ENCODE data around the gene CYP2W1. TPM values are rescaled to one million over a fixed set of nuclear protein-coding genes. Genes with fewer than 3 reads are reported as not detected.
A peak's percentile ranks its signal among the peaks of the same experiment; 100 is the strongest.

The CYP2W1 gene
- total and polyA plus RNA-seq, 10 of the 15 experiments (the other 5 are each of a cell fraction or from before 2014, with no cell fraction given) = not detected

DNA sequence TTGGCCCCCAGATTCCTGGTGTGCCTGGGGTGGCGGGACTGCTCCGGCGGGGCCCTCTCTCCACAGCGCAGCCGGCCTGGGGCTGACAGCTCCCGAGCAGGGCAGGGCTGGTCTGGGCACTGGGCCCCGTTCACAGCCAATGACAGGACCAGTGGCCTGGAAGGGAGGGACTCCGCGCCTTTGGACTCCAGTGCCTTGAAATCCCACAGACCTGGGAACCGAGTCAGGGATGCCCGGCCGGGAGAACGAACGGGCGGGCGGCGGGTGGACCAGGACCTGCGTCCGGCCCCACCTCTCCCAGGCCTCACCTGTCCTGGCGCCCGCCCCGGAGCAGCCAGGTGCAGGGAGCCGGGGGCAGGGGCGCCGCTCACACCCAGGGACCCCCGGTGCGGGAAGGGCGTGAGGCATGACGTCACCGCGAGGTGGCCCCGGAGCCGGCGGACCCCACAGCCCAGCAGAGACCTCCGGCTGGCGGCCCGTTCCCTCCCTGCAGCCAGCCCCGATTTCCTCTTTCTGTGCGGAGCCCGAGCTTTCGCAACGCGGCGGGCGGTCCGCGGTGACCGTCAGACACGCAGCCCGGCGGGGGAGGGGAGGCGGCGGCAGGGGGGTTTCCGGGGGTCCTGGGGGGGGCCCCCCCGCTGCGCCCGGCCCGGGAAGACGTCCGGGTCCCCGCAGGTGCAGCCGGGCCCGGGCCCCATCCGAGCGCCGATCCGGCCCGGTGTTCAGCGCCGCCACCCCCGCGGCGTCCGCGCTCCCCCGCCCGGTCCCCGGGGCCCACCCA is 29.2 kb upstream of the CYP2W1 start:
- Histone ChIP-seq H3K4me2 (ENCODE audit: control insufficient read depth, insufficient read depth) (peak overlapping the region; percentile 84), H3K4me1 (ENCODE audit: control insufficient read depth, insufficient read depth, low read length) (peaks cover 32% of the 10 kb centered on the region), H2AFZ (ENCODE audit: control insufficient read depth, low read depth, low read length) (no peak overlapping the region; the same call in 1 of the 2 replicates), H3K79me2 (ENCODE audit: control insufficient read depth, insufficient read depth, low read length) (peaks cover 38% of the 10 kb centered on the region), H3K4me3 (peak overlapping the region; percentile 84), H3K36me3 (ENCODE audit: control insufficient read depth in 2 of 2, insufficient read depth in 2 of 2, low read length in 1 of 2) (no peaks in the 10 kb centered on the region; a peak in 2 of 4 replicates), H3K9me3 (replicated peaks; ENCODE audit: control insufficient read depth, insufficient read depth, low read length) (no peaks in the 10 kb centered on the region), H4K20me1 (ENCODE audit: control insufficient read depth, insufficient read depth) (no peaks in the 10 kb centered on the region), H3K27ac (ENCODE audit: control insufficient read depth, insufficient read depth) (peak overlapping the region; percentile 69), H3K9ac (ENCODE audit: control insufficient read depth, insufficient read depth, low read length) (peak overlapping the region; percentile 81), H3K27me3 (replicated peaks in 1 of 2; ENCODE audit: control insufficient read depth in 2 of 2, insufficient read depth in 2 of 2, low read length in 1 of 2) (no peaks in the 10 kb centered on the region)
- TF ChIP-seq BHLHE40 (IDR thresholded peaks at IDR 0.05; ENCODE audit: borderline replicate concordance in 1 of 2, low read depth in 2 of 2, low read length in 1 of 2) (0 out of 4 replicates have a peak, but pooled peaks of 1 of the 2 experiments have one; percentile 22), KDM1A (IDR thresholded peaks at IDR 0.05; ENCODE audit: borderline replicate concordance) (no peak), SPI1 (IDR thresholded peaks at IDR 0.05; ENCODE audit: borderline replicate concordance, insufficient read depth, low read depth, low read length) (peak; percentile 36; the same call in 1 of the 2 replicates), TARDBP (IDR thresholded peaks at IDR 0.05; ENCODE audit: borderline replicate concordance) (no peak), BACH1 (IDR thresholded peaks at IDR 0.05; ENCODE audit: borderline replicate concordance) (peak; percentile 48; the same call in 1 of the 2 replicates), GATAD2B (conservative IDR thresholded peaks at IDR 0.05; ENCODE audit: low read depth) (peak; percentile 89), POLR2AphosphoS2 (IDR thresholded peaks at IDR 0.05; ENCODE audit: low read depth, low read length) (no peak), DPF2 (IDR thresholded peaks at IDR 0.05) (peak; percentile 75), PAX8 (IDR thresholded peaks at IDR 0.05) (no peak), IKZF1 (conservative IDR thresholded peaks at IDR 0.05) (peak; percentile 53), RBBP5 (conservative IDR thresholded peaks at IDR 0.05) (no peak), ATF7 (IDR thresholded peaks at IDR 0.05; ENCODE audit: low read depth) (peak; percentile 63; the same call in 1 of the 2 replicates), SUPT20H (IDR thresholded peaks at IDR 0.05; ENCODE audit: borderline replicate concordance, control insufficient read depth, low read depth, low read length) (no peak), RB1 (IDR thresholded peaks at IDR 0.05; ENCODE audit: borderline replicate concordance) (0 out of 2 replicates have a peak, but pooled peaks have one; percentile 17)
- TSS peak; percentile 49 for BruUV-seq (replicated peaks)
- DNase-seq (ENCODE audit: low read depth, low spot score) = no peak
- CTCF ChIA-PET = interaction anchor here (0.8 to 4.8 kb wide), 8 partner anchors 19 to 223 kb away, joined by 3 to 31 read pairs (median 4); partner anchors contain the start of gene COX19
- intact Hi-C loops (cut with micrococcal nuclease; ENCODE audit: unreplicated experiment) = loop anchor here (2.0 to 10.0 kb wide), 3 partner anchors 45 to 351 kb away; no protein-coding TSS in a partner anchor
- 19% methylated on average over 71 of the region's 78 CpGs for WGBS (ENCODE audit: insufficient coverage, insufficient replicate concordance, low lambda C conversion rate, missing lambda C conversion rate)
- no peak for FAIRE-seq
- SMC1A ChIA-PET (ENCODE audit: uncharacterized antibody, unreplicated experiment) = interaction anchor here (0.6 to 5.1 kb wide), 6 partner anchors 20 to 45 kb away, joined by 3 to 31 read pairs (median 8); no protein-coding TSS in a partner anchor
- POLR2A ChIA-PET = interaction anchor here (1.3 to 3.1 kb wide), 3 partner anchors 24 to 43 kb away, joined by 4 to 13 read pairs (median 6); no protein-coding TSS in a partner anchor
- peak; percentile 21 for ATAC-seq
- in situ Hi-C loops (cut with MboI) = no loop called here
- RAD21 ChIA-PET (ENCODE audit: unreplicated experiment) = interaction anchor here (0.6 to 5.1 kb wide), 8 partner anchors 12 to 132 kb away, joined by 3 to 35 read pairs (median 12); no protein-coding TSS in a partner anchor
